Stimulated activated CD4-positive, alpha-beta T cell treated with anti-CD3 and anti-CD28 coated beads, Interleukin-4, amount 100 ng/mL, for 24 hours (primary cell): ENCODE data around the gene DST.
"Not testable (repeated sequence)": the region's sequence is repeated elsewhere in the genome, so short reads cannot be mapped to it uniquely, and the experiment has no call there.

Experiments
- DNase-seq: peaks from one replicate; pipeline ENCODE4 v3.0.0-alpha.2; 2020

Gene DST

GRCh38 chr6:56514395-56514794 is 128.3 kb downstream of the DST start:
- DNase-seq: no peak

GRCh38 chr6:56513631-56514030 is 129.1 kb downstream of the DST start:
- no peak for DNase-seq

- no peak for DNase-seq
Observed at GRCh38 chr6:56511591-56511990, 131.1 kb downstream of the DST start.

- DNase-seq: no peak
Observed at GRCh38 chr6:56510984-56511531, 131.6 kb downstream of the DST start.

- no peak for DNase-seq
Observed at GRCh38 chr6:56509031-56509430, 133.7 kb downstream of the DST start.

- DNase-seq: no peak
Observed at GRCh38 chr6:56507517-56507916, 135.2 kb downstream of the DST start.

- DNase-seq: no peak
Observed at GRCh38 chr6:56505512-56506260, 137.0 kb downstream of the DST start.

- DNase-seq: no peak
Observed at GRCh38 chr6:56501993-56502392, 140.7 kb downstream of the DST start.

GRCh38 chr6:56499095-56499494 is 143.6 kb downstream of the DST start:
- DNase-seq: no peak

- no peak for DNase-seq
Observed at GRCh38 chr6:56497691-56498090, 145.0 kb downstream of the DST start.

GRCh38 chr6:56497240-56497639 is 145.4 kb downstream of the DST start:
- DNase-seq: no peak

GRCh38 chr6:56496650-56497049 is 146.0 kb downstream of the DST start:
- not testable (repeated sequence) for DNase-seq

- DNase-seq: no peak
Observed at GRCh38 chr6:56495654-56496053, 147.0 kb downstream of the DST start.

- no peak for DNase-seq
Observed at GRCh38 chr6:56491606-56492328, 150.9 kb downstream of the DST start.

GRCh38 chr6:56490993-56491392 is 151.7 kb downstream of the DST start:
- no peak for DNase-seq

GRCh38 chr6:56489559-56489958 is 153.1 kb downstream of the DST start:
- no peak for DNase-seq

GRCh38 chr6:56488281-56488680 is 154.4 kb downstream of the DST start:
- DNase-seq: no peak

GRCh38 chr6:56486681-56487080 is 156.0 kb downstream of the DST start:
- DNase-seq: no peak

- no peak for DNase-seq
Observed at GRCh38 chr6:56484669-56485068, 158.0 kb downstream of the DST start.

GRCh38 chr6:56483929-56484328 is 158.8 kb downstream of the DST start:
- DNase-seq: no peak

- no peak for DNase-seq
Observed at GRCh38 chr6:56482525-56482924, 160.2 kb downstream of the DST start.

GRCh38 chr6:56481957-56482356 is 160.7 kb downstream of the DST start:
- no peak for DNase-seq

- no peak for DNase-seq
Observed at GRCh38 chr6:56480654-56481337, 161.9 kb downstream of the DST start.

GRCh38 chr6:56480246-56480645 is 162.4 kb downstream of the DST start:
- no peak for DNase-seq
